GM15510 (cell line): ENCODE data around the gene CTAG1B.
"Not testable (repeated sequence)": the region's sequence is repeated elsewhere in the genome, so short reads cannot be mapped to it uniquely, and the experiment has no call there.

Experiments used
- POLR2A ChIP-seq: IDR thresholded peaks from 3 replicates; pipeline ENCODE4 v1.6.1; 2011; ENCODE audit warnings: borderline replicate concordance; ENCODE audit not compliant: insufficient read length; ENCODE audit errors: extremely low read depth

CTAG1B gene

GRCh38 chrX:154605566-154605965 is 13.5 kb downstream of the CTAG1B start:
- TF ChIP-seq POLR2A = no peak

- no peak for TF ChIP-seq POLR2A
Measured at GRCh38 chrX:154603438-154604430, 15.3 kb downstream of the CTAG1B start.

- TF ChIP-seq POLR2A = no peak
Measured at GRCh38 chrX:154602766-154603437, 16.2 kb downstream of the CTAG1B start.

GRCh38 chrX:154602226-154602625 is 16.9 kb downstream of the CTAG1B start:
- no peak for TF ChIP-seq POLR2A

GRCh38 chrX:154600759-154601374 is 18.2 kb downstream of the CTAG1B start:
- no peak for TF ChIP-seq POLR2A

- TF ChIP-seq POLR2A = no peak
Measured at GRCh38 chrX:154599531-154599930, 19.6 kb downstream of the CTAG1B start.

- no peak for TF ChIP-seq POLR2A
Measured at GRCh38 chrX:154598656-154599055, 20.4 kb downstream of the CTAG1B start.

GRCh38 chrX:154597221-154597620 is 21.9 kb downstream of the CTAG1B start:
- no peak for TF ChIP-seq POLR2A

GRCh38 chrX:154596290-154596929 is 22.7 kb downstream of the CTAG1B start:
- TF ChIP-seq POLR2A = no peak

- no peak for TF ChIP-seq POLR2A
Measured at GRCh38 chrX:154595559-154596249, 23.4 kb downstream of the CTAG1B start.

GRCh38 chrX:154594491-154594890 is 24.6 kb downstream of the CTAG1B start:
- TF ChIP-seq POLR2A = no peak

- TF ChIP-seq POLR2A = no peak
Measured at GRCh38 chrX:154593201-154593600, 25.9 kb downstream of the CTAG1B start.

- no peak for TF ChIP-seq POLR2A
Measured at GRCh38 chrX:154592505-154592904, 26.6 kb downstream of the CTAG1B start.

GRCh38 chrX:154584585-154585183 is 34.4 kb downstream of the CTAG1B start, which contains the start of gene CTAG1A:
Gene CTAG1A (plus strand): TSS chrX:154585133. CDS start chrX:154585207, 74 bp downstream.
- TF ChIP-seq POLR2A = not testable (repeated sequence)
